Thyroid gland (tissue), 4 donors: Measurements from ENCODE around the gene ATE1.

Source experiments
- CTCF ChIP-seq, 6 experiments: fragments of 200-600 bp in 3 of 6; fragments of 450-650 bp in 3 of 6; sonication (generic) in 3 of 6; IDR thresholded peaks; one replicate each; pipeline ENCODE4 v1.5.1; 2016 to 2019; ENCODE audit warnings: antibody characterized with exemption in 6 of 6, mild to moderate bottlenecking in 2 of 6, inconsistent platforms in 1 of 6, moderate library complexity in 1 of 6
- POLR2A ChIP-seq, 2 donors: fragments of 450-650 bp; IDR thresholded peaks; one replicate each; pipeline ENCODE4 v1.6.1; 2017; ENCODE audit warnings: antibody characterized with exemption in 2 of 2, mild to moderate bottlenecking in 2 of 2, moderate library complexity in 1 of 2

- TF ChIP-seq CTCF (IDR thresholded peaks at IDR 0.05) (no peak), POLR2A (IDR thresholded peaks at IDR 0.05) (no peak)
Observed at GRCh38 chr10:121838931-121839330, 88.9 kb downstream of the ATE1 start.
